ENCODE results near the gene ST6GAL1.

Gene ST6GAL1

GRCh38 chr3:186994000-186994955, 64.0 kb downstream of the ST6GAL1 start:
- TF ChIP-seq ZFX (IDR thresholded peaks at IDR 0.05) (no peak), CTCF (conservative IDR thresholded peaks at IDR 0.05) (no peak)
- no peak overlapping the region for H3K27ac ChIP-seq

- H3K27ac ChIP-seq, result no peak overlapping the region
- TF ChIP-seq ZFX (IDR thresholded peaks at IDR 0.05), result no peak
- TF ChIP-seq CTCF (conservative IDR thresholded peaks at IDR 0.05), result no peak
Observed at GRCh38 chr3:186996356-186996755, 66.0 kb downstream of the ST6GAL1 start.

GRCh38 chr3:186997061-186997460, 66.7 kb downstream of the ST6GAL1 start:
- no peak overlapping the region for H3K27ac ChIP-seq
- TF ChIP-seq CTCF (conservative IDR thresholded peaks at IDR 0.05) (no peak), ZFX (IDR thresholded peaks at IDR 0.05) (no peak)

- no peak overlapping the region for H3K27ac ChIP-seq
- TF ChIP-seq CTCF (conservative IDR thresholded peaks at IDR 0.05), result no peak
- TF ChIP-seq ZFX (IDR thresholded peaks at IDR 0.05), result no peak
Observed at GRCh38 chr3:186997473-186997939, 67.2 kb downstream of the ST6GAL1 start.

GRCh38 chr3:186998937-186999368, 68.6 kb downstream of the ST6GAL1 start:
- H3K27ac ChIP-seq, result no peak overlapping the region
- TF ChIP-seq CTCF (conservative IDR thresholded peaks at IDR 0.05) (no peak), ZFX (IDR thresholded peaks at IDR 0.05) (no peak)

GRCh38 chr3:187000711-187001151, 70.4 kb downstream of the ST6GAL1 start:
- no peak overlapping the region for H3K27ac ChIP-seq
- no peak for TF ChIP-seq CTCF (conservative IDR thresholded peaks at IDR 0.05)
- TF ChIP-seq ZFX (IDR thresholded peaks at IDR 0.05), result no peak

GRCh38 chr3:187002915-187003314, 72.6 kb downstream of the ST6GAL1 start:
- no peak for TF ChIP-seq CTCF (conservative IDR thresholded peaks at IDR 0.05)
- TF ChIP-seq ZFX (IDR thresholded peaks at IDR 0.05), result no peak
- no peak overlapping the region for H3K27ac ChIP-seq
